Kidney epithelial cell (primary cell): ENCODE measurements around the gene CHST3. TPM values are rescaled to one million over a fixed set of nuclear protein-coding genes. Genes with fewer than 3 reads are reported as not detected.
"Not testable (repeated sequence)": the region's sequence is repeated elsewhere in the genome, so short reads cannot be mapped to it uniquely, and the experiment has no call there.

Source experiments
- DNase-seq: peaks from one replicate; pipeline ENCODE4 v3.0.0-alpha.2; 2010; ENCODE audit warnings: low read depth
- H3K27me3 ChIP-seq: 2 replicates; pipeline ENCODE4 v1.6.0; 2011; ENCODE audit warnings: low read length; ENCODE audit not compliant: control insufficient read depth, insufficient read depth
- H3K36me3 ChIP-seq: 2 replicates; pipeline ENCODE4 v1.5.1; 2011; ENCODE audit warnings: low read length; ENCODE audit not compliant: control insufficient read depth, insufficient read depth
- H3K4me3 ChIP-seq: 2 replicates; pipeline ENCODE4 v1.5.1; 2011; ENCODE audit warnings: low read depth, mild to moderate bottlenecking, control low read depth, low read length
- CTCF ChIP-seq: IDR thresholded peaks from 2 replicates; pipeline ENCODE4 v1.5.1; 2011; ENCODE audit warnings: mild to moderate bottlenecking, moderate library complexity, low read length, control low read depth, inconsistent platforms; ENCODE audit not compliant: insufficient read depth, poor library complexity, severe bottlenecking
- total RNA-seq: library from RNA; depleted of rRNA; stranded (reverse); fragments of >200 nt; gene quantifications from 2 replicates; pipeline ENCODE4 v1.2.3, GENCODE V29; 2015

The CHST3 gene
- total RNA-seq, 1 donor from 2014 or later = 48.6 TPM

- H3K4me3 ChIP-seq = no peak overlapping the region
- TF ChIP-seq CTCF = no peak
- DNase-seq = no peak
- no peaks in the 10 kb centered on the region for H3K27me3 ChIP-seq
- no peaks in the 10 kb centered on the region for H3K36me3 ChIP-seq
These were observed 8.8 kb downstream of the CHST3 start for GRCh38 chr10:71972746-71973695.

GRCh38 chr10:71973777-71974488 is 9.7 kb downstream of the CHST3 start:
- H3K4me3 ChIP-seq = no peak overlapping the region
- DNase-seq = no peak
- TF ChIP-seq CTCF = no peak
- H3K36me3 ChIP-seq = no peaks in the 10 kb centered on the region
- no peaks in the 10 kb centered on the region for H3K27me3 ChIP-seq

- no peaks in the 10 kb centered on the region for H3K27me3 ChIP-seq
- TF ChIP-seq CTCF = no peak
- H3K4me3 ChIP-seq = no peak overlapping the region
- no peaks in the 10 kb centered on the region for H3K36me3 ChIP-seq
- no peak for DNase-seq
These were observed 10.4 kb downstream of the CHST3 start for GRCh38 chr10:71974489-71975021.

GRCh38 chr10:71975087-71975870 is 11.1 kb downstream of the CHST3 start:
- TF ChIP-seq CTCF = no peak
- no peak for DNase-seq
- Histone ChIP-seq H3K4me3 (no peak overlapping the region), H3K36me3 (no peaks in the 10 kb centered on the region), H3K27me3 (no peaks in the 10 kb centered on the region)

GRCh38 chr10:71975871-71976725 is 11.9 kb downstream of the CHST3 start:
- no peaks in the 10 kb centered on the region for H3K36me3 ChIP-seq
- H3K27me3 ChIP-seq = no peaks in the 10 kb centered on the region
- H3K4me3 ChIP-seq = no peak overlapping the region
- DNase-seq = no peak
- TF ChIP-seq CTCF = no peak

- not testable (repeated sequence) for H3K27me3 ChIP-seq, H3K36me3 ChIP-seq, H3K4me3 ChIP-seq, DNase-seq
These were observed 13.4 kb downstream of the CHST3 start for GRCh38 chr10:71977614-71977903.
